GM15510 (cell line): Measurements from ENCODE around the gene MTMR6.

Experiments
- POLR2A ChIP-seq: IDR thresholded peaks from 3 replicates; pipeline ENCODE4 v1.6.1; 2011; ENCODE audit warnings: borderline replicate concordance; ENCODE audit not compliant: insufficient read length; ENCODE audit errors: extremely low read depth

The MTMR6 gene

DNA sequence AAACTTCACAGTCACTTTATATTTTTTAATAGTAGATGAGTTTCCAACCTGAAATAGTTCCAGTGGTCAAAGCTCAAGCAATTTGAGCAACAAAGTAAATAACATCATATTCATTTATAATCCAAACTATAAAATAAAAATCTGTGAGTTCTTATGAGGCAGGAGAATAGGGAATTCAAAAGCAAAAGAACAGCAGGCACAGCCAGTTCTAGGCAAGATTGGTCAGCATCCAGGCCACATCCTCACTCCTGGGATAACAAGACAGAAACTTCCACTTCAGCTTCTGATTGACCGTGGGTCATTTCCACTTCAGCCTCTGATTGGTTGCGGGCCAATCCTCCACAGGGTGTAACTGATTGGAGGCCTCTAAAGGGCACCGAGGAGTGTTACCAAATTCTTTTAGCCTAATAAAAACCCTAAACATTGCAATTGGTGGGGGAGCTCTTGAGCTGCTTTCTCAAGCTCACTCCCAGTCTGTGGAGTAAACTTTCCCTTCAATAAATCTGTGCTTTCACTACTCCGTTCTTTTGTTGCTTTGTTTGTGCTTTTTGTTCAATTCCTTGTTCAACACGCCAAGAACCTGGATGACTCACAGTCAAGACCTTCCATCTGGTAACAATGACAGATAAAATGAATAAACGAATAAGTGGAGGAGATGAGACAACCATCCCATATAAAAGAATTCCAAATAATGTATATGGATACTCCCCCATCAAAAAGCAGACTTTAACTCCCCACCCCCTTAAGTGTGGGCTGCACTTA, 72.6 kb downstream of the MTMR6 start:
- no peak for TF ChIP-seq POLR2A

- no peak for TF ChIP-seq POLR2A
Observed at GRCh38 chr13:25213715-25214114, 73.6 kb downstream of the MTMR6 start.

GRCh38 chr13:25210842-25211569, 76.3 kb downstream of the MTMR6 start:
- no peak for TF ChIP-seq POLR2A

DNA sequence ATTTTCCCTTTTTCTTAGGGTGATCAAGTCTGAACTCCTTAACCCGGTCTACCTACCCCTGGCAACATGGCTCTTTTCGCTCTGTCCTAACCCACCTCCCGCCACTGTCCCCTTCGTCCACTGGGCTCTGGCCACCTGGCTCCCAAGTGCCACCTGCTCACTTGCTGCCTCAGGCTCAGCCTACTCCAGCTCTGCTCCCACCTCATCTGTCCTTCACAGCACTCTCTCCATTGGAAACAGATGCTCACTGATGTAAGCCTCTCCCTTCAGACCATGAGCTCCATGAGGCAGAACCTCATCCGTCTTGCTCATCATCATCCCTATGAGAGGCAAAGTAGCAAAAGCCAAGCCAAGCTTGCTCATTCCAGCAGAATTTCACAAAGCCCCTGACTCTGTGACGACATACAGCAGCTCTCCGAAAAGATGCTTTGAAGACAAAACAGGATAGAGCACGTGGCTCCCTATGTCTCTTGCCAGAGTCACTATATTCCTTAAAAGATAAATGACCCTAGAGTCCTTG, 79.9 kb downstream of the MTMR6 start:
- no peak for TF ChIP-seq POLR2A

DNA sequence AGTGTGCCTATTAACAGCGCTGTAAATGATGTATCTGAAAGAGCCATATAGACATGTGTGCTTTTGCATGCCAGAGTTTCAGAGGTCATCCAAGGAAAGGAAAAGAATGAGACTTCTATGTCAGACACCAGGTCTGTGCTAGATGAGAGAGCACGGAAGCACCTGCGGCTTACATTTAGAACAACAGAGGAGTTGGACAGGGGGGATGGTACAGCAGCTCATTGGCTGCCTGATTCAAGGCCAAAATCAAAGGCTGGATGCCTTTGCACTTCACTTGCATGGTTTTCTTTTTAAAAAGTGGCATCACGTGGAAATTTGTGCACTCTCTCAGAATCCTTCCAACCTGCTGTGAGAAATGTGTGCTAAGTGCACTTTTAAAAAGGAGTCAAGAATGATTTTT, 82.4 kb downstream of the MTMR6 start:
- no peak for TF ChIP-seq POLR2A

DNA sequence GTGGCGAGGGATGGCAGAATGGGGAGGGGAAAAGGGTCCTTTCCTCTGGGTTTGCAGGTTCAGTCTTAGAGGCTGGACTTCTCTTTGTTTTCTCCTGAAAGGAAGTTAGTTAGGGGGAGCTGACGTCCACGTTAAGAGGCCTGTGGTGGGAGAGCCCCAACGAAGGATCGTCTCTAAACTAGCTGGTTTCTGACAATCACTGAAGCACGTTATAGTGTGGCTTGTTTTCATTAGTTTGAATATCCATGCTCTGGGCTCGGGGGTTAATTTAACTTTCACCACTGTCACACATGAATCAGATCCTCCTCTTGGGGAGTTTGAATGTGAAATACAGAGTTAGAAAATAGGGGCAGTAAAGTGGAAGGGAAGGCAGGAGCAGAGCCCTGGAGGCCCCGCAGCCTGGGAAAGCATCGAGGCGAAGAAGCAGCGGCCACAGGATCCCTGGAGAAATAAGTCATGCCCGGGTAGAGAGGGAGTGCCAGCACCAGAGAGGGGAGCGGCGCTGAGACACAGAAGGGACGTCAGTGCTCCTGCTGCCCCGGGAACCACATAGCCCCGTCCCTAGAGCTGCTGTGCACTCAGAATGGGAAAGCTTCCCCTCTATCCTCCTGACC, 84.1 kb downstream of the MTMR6 start:
- no peak for TF ChIP-seq POLR2A

DNA sequence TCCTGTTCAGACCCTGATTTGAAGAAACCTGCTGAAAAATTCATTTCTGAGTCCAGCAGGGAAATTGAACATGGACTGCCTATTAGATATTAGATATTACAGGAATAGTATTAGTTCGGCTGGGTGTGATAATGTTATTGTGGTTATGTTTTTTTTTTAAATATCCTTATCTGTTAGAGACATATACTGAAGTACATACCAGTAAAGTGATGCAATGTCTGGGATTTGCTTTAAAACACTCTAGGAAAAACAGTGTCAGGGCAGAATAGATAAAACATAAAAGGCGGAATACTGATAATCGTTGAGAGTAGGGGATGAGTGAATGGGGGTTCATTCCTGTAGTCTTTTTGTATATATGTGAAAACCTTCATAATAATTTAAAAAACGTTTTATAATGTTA, 86.5 kb downstream of the MTMR6 start:
- no peak for TF ChIP-seq POLR2A

- no peak for TF ChIP-seq POLR2A
Observed at GRCh38 chr13:25198647-25199046, 88.6 kb downstream of the MTMR6 start.

DNA sequence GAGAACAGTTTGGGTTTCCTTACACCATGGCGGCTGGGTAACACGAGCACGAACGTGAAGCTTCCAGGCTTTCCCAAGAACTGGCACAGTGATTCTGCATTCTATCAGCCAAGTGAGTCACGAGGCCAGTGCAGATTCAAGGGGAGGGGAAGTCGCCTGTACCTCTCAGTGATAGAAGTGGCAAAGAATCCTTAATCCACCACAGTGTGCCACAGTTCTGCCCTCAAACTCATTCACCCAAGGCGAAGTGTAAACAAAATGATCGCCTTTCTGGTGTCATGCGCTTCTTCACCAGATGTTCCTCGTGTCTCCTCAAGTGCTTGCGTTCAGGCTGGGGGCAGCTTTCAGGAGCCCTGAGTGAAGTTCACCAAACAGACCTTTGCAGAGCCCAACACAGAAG, 90.3 kb downstream of the MTMR6 start:
- no peak for TF ChIP-seq POLR2A
